HEK293 (cell line): ENCODE measurements around the gene GYG1.
A peak's percentile ranks its signal among the peaks of the same experiment; 100 is the strongest.

Experiments used
- CTCF ChIA-PET: fragments of 350-600 bp; formaldehyde crosslinking; extraction: SDS; loops from one replicate; lab custom pipeline; 2021; ENCODE audit warnings: antibody characterized with exemption; lab: Yijun Ruan, JAX
- POLR2A ChIA-PET: fragments of 300-600 bp; formaldehyde crosslinking; extraction: SDS; loops from one replicate; lab custom pipeline; 2020; ENCODE audit warnings: antibody characterized with exemption, inconsistent platforms; lab: Yijun Ruan, JAX
- H3K27ac ChIP-seq: fragments of 200-500 bp; sonication (Bioruptor generic); 2 replicates; pipeline ENCODE4 v1.5.1; 2014; ENCODE audit warnings: low read depth, low read length, control low read depth, inconsistent platforms; ENCODE audit errors: extremely low read depth
- H3K36me3 ChIP-seq, 2 experiments: fragments of 200-500 bp in 1 of 2; sonication (Bioruptor generic) in 1 of 2; 1 replicate in 1 of 2; 2 replicates in 1 of 2; pipeline ENCODE4 v1.5.1; 2014 to 2017; ENCODE audit warnings: inconsistent platforms in 2 of 2, low read length in 2 of 2; ENCODE audit not compliant: control insufficient read depth in 2 of 2, insufficient read depth in 1 of 2
- H3K4me1 ChIP-seq: fragments of 200-500 bp; sonication (Bioruptor generic); 2 replicates; pipeline ENCODE4 v1.5.1; 2014; ENCODE audit warnings: mild to moderate bottlenecking, low read length, inconsistent platforms; ENCODE audit not compliant: control insufficient read depth, insufficient read depth
- H3K4me3 ChIP-seq: 2 replicates; pipeline ENCODE4 v1.5.1; 2011; ENCODE audit warnings: low read depth, mild to moderate bottlenecking, control low read depth, low read length, moderate library complexity
- H3K9me3 ChIP-seq: fragments of 200-500 bp; sonication (Bioruptor generic); 2 replicates; pipeline ENCODE4 v1.5.1; 2014; ENCODE audit warnings: low read depth, low read length, inconsistent platforms; ENCODE audit not compliant: control insufficient read depth, insufficient read depth
- GLIS1 ChIP-seq: fragments of 450-650 bp; formaldehyde crosslinking; IDR thresholded peaks from 2 replicates; pipeline ENCODE4 v1.5.1; 2016; ENCODE audit warnings: missing biosample characterization, missing genetic modification characterization
- MEIS1 ChIP-seq: sonication (generic); formaldehyde crosslinking; IDR thresholded peaks from 2 replicates; pipeline ENCODE4 v1.8.1; 2022; ENCODE audit warnings: missing genetic modification reagents, mild to moderate bottlenecking, borderline replicate concordance
- PRDM1 ChIP-seq: fragments of 450-650 bp; formaldehyde crosslinking; IDR thresholded peaks from 2 replicates; pipeline ENCODE4; 2016; ENCODE audit warnings: missing biosample characterization, missing genetic modification characterization
- SCRT1 ChIP-seq: fragments of 450-650 bp; formaldehyde crosslinking; IDR thresholded peaks from 2 replicates; pipeline ENCODE4 v1.5.1; 2016; ENCODE audit warnings: missing biosample characterization, missing genetic modification characterization, borderline replicate concordance
- TCF7L2 ChIP-seq: IDR thresholded peaks from 2 replicates; pipeline ENCODE4 v1.6.1; 2011; ENCODE audit warnings: low read depth, mild to moderate bottlenecking, inconsistent platforms, low read length, moderate library complexity, borderline replicate concordance
- ZFP37 ChIP-seq: fragments of 450-650 bp; formaldehyde crosslinking; IDR thresholded peaks from 2 replicates; pipeline ENCODE4 v1.5.1; 2016; ENCODE audit warnings: missing biosample characterization, missing genetic modification characterization
- ZNF132 ChIP-seq: fragments of 450-650 bp; formaldehyde crosslinking; IDR thresholded peaks from 2 replicates; pipeline ENCODE4 v1.5.1; 2017; ENCODE audit warnings: missing biosample characterization, missing genetic modification characterization, borderline replicate concordance
- ZNF133 ChIP-seq: fragments of 450-650 bp; formaldehyde crosslinking; IDR thresholded peaks from 2 replicates; pipeline ENCODE4 v1.5.1; 2016; ENCODE audit warnings: missing biosample characterization, missing genetic modification characterization
- ZNF175 ChIP-seq: fragments of 450-650 bp; formaldehyde crosslinking; IDR thresholded peaks from 2 replicates; pipeline ENCODE4 v1.5.1; 2016; ENCODE audit warnings: missing biosample characterization, missing genetic modification characterization
- ZNF24 ChIP-seq: fragments of 450-650 bp; formaldehyde crosslinking; IDR thresholded peaks from 2 replicates; pipeline ENCODE4 v1.5.1; 2016; ENCODE audit warnings: missing biosample characterization, missing genetic modification characterization
- ZNF311 ChIP-seq: fragments of 450-650 bp; formaldehyde crosslinking; IDR thresholded peaks from 2 replicates; pipeline ENCODE4 v1.5.1; 2017; ENCODE audit warnings: missing biosample characterization, missing genetic modification characterization, borderline replicate concordance
- ZNF530 ChIP-seq: fragments of 450-650 bp; formaldehyde crosslinking; IDR thresholded peaks from 2 replicates; pipeline ENCODE4 v1.5.1; 2016; ENCODE audit warnings: low read depth, missing biosample characterization, missing genetic modification characterization
- ZNF571 ChIP-seq: fragments of 450-650 bp; formaldehyde crosslinking; IDR thresholded peaks from 2 replicates; pipeline ENCODE4 v1.5.0; 2017; ENCODE audit warnings: missing biosample characterization, missing genetic modification characterization
- ZNF629 ChIP-seq: fragments of 450-650 bp; formaldehyde crosslinking; IDR thresholded peaks from 2 replicates; pipeline ENCODE4 v1.5.1; 2017; ENCODE audit warnings: missing biosample characterization, missing genetic modification characterization
- ZNF707 ChIP-seq: fragments of 450-650 bp; formaldehyde crosslinking; IDR thresholded peaks from 2 replicates; pipeline ENCODE4 v1.5.1; 2016; ENCODE audit warnings: missing biosample characterization, missing genetic modification characterization
- ZNF76 ChIP-seq: fragments of 450-650 bp; formaldehyde crosslinking; IDR thresholded peaks from 2 replicates; pipeline ENCODE4; 2016; ENCODE audit warnings: low read depth, missing biosample characterization, missing genetic modification characterization, borderline replicate concordance
- ZSCAN16 ChIP-seq: fragments of 450-650 bp; formaldehyde crosslinking; IDR thresholded peaks from 2 replicates; pipeline ENCODE4 v1.5.1; 2016; ENCODE audit warnings: missing biosample characterization, missing genetic modification characterization
- ZSCAN23 ChIP-seq: fragments of 450-650 bp; formaldehyde crosslinking; IDR thresholded peaks from 2 replicates; pipeline ENCODE4 v1.5.1; 2016; ENCODE audit warnings: missing biosample characterization, missing genetic modification characterization
- TF ChIP-seq, protein P1 (sequence below): fragments of 450-650 bp; formaldehyde crosslinking; IDR thresholded peaks from 2 replicates; pipeline ENCODE4 v1.5.1; 2016; ENCODE audit warnings: missing biosample characterization, missing genetic modification characterization, borderline replicate concordance
- TF ChIP-seq, protein P2 (sequence below): fragments of 450-650 bp; formaldehyde crosslinking; IDR thresholded peaks from 2 replicates; pipeline ENCODE4 v1.5.1; 2016; ENCODE audit warnings: missing biosample characterization, missing genetic modification characterization
- TF ChIP-seq, protein P3 (sequence below): fragments of 450-650 bp; formaldehyde crosslinking; IDR thresholded peaks from 2 replicates; pipeline ENCODE4 v1.5.1; 2016; ENCODE audit warnings: missing biosample characterization, missing genetic modification characterization
- TF ChIP-seq, protein P4 (sequence below): fragments of 450-650 bp; formaldehyde crosslinking; IDR thresholded peaks from 2 replicates; pipeline ENCODE4 v1.5.1; 2016; ENCODE audit warnings: missing biosample characterization, missing genetic modification characterization
- TF ChIP-seq, protein P5 (sequence below): fragments of 450-650 bp; formaldehyde crosslinking; IDR thresholded peaks from 2 replicates; pipeline ENCODE4 v1.5.1; 2016; ENCODE audit warnings: missing biosample characterization, missing genetic modification characterization
- TF ChIP-seq, protein P6 (sequence below): fragments of 450-650 bp; formaldehyde crosslinking; IDR thresholded peaks from 2 replicates; pipeline ENCODE4; 2016; ENCODE audit warnings: missing biosample characterization, missing genetic modification characterization

The GYG1 gene

DNA sequence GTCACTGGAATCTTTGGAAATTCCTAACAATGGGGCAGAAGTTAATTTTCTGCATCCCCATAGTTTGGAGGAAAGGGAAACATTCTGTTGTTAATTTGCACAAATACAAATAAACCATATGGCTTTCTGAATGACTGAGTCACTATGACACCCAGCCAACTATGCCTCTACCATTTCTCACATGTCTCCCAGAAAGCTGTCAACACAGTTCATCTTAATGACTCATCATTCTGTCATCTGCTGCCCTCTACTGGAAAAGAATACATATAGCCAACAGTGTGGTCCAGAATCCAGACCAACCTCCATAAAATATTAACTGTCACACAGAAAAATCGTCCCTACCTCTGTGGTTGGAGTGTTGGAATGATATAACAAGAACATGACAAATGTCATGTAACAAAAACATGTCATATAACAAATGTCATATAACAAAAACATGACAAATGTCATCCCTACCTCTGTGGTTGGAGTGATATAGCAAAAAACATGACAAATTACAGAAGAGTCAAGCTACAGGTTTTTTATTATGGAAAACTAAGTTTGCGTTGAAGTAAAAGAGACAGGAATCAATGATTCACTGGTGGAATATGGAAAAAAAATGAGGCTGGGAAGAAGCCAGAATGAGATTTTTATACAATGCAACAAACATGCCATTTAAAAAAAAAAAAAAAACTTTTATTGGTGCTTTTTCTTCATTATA, 47.7 kb upstream of the GYG1 start:
- H3K4me3 ChIP-seq = no peak overlapping the region
- H3K36me3 ChIP-seq = no peaks in the 10 kb centered on the region
- H3K4me1 ChIP-seq = no peaks in the 10 kb centered on the region
- ChIA-PET POLR2A (no interaction called here), CTCF (interaction anchor here (0.6 to 8.0 kb wide), 13 partner anchors 10 to 654 kb away, joined by 3 to 115 read pairs (median 5); no protein-coding TSS in a partner anchor)
- no peaks in the 10 kb centered on the region for H3K9me3 ChIP-seq
- no peak overlapping the region for H3K27ac ChIP-seq
- TF ChIP-seq ZNF24 (peak; percentile 31; the same call in 1 of the 2 replicates), ZSCAN23 (tag by site-specific recombination) (no peak), ZNF133 (tag by site-specific recombination) (no peak), GLIS1 (tag by site-specific recombination) (0 out of 2 replicates have a peak, but pooled peaks have one; percentile 11), ZNF311 (tag by site-specific recombination) (no peak), ZNF571 (no peak), ZFP37 (no peak), ZNF530 (tag by site-specific recombination) (no peak), SCRT1 (tag by site-specific recombination) (no peak), MEIS1 (no peak), ZNF132 (tag by site-specific recombination) (no peak), ZSCAN16 (tag by site-specific recombination) (no peak), TCF7L2 (no peak), ZNF175 (tag by site-specific recombination) (no peak), ZNF76 (no peak), ZNF707 (tag by site-specific recombination) (no peak), ZNF629 (tag by site-specific recombination) (0 out of 2 replicates have a peak, but pooled peaks have one; percentile 31), PRDM1 (tag by site-specific recombination) (no peak)
- TF ChIP-seq, protein P1, sequence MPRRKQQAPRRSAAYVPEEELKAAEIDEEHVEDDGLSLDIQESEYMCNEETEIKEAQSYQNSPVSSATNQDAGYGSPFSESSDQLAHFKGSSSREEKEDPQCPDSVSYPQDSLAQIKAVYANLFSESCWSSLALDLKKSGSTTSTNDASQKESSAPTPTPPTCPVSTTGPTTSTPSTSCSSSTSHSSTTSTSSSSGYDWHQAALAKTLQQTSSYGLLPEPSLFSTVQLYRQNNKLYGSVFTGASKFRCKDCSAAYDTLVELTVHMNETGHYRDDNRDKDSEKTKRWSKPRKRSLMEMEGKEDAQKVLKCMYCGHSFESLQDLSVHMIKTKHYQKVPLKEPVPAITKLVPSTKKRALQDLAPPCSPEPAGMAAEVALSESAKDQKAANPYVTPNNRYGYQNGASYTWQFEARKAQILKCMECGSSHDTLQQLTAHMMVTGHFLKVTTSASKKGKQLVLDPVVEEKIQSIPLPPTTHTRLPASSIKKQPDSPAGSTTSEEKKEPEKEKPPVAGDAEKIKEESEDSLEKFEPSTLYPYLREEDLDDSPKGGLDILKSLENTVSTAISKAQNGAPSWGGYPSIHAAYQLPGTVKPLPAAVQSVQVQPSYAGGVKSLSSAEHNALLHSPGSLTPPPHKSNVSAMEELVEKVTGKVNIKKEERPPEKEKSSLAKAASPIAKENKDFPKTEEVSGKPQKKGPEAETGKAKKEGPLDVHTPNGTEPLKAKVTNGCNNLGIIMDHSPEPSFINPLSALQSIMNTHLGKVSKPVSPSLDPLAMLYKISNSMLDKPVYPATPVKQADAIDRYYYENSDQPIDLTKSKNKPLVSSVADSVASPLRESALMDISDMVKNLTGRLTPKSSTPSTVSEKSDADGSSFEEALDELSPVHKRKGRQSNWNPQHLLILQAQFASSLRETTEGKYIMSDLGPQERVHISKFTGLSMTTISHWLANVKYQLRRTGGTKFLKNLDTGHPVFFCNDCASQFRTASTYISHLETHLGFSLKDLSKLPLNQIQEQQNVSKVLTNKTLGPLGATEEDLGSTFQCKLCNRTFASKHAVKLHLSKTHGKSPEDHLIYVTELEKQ = peak; percentile 63; the same call in 1 of the 2 replicates
- TF ChIP-seq, protein P2, sequence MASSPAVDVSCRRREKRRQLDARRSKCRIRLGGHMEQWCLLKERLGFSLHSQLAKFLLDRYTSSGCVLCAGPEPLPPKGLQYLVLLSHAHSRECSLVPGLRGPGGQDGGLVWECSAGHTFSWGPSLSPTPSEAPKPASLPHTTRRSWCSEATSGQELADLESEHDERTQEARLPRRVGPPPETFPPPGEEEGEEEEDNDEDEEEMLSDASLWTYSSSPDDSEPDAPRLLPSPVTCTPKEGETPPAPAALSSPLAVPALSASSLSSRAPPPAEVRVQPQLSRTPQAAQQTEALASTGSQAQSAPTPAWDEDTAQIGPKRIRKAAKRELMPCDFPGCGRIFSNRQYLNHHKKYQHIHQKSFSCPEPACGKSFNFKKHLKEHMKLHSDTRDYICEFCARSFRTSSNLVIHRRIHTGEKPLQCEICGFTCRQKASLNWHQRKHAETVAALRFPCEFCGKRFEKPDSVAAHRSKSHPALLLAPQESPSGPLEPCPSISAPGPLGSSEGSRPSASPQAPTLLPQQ (tag by site-specific recombination) = no peak
- TF ChIP-seq, protein P3, sequence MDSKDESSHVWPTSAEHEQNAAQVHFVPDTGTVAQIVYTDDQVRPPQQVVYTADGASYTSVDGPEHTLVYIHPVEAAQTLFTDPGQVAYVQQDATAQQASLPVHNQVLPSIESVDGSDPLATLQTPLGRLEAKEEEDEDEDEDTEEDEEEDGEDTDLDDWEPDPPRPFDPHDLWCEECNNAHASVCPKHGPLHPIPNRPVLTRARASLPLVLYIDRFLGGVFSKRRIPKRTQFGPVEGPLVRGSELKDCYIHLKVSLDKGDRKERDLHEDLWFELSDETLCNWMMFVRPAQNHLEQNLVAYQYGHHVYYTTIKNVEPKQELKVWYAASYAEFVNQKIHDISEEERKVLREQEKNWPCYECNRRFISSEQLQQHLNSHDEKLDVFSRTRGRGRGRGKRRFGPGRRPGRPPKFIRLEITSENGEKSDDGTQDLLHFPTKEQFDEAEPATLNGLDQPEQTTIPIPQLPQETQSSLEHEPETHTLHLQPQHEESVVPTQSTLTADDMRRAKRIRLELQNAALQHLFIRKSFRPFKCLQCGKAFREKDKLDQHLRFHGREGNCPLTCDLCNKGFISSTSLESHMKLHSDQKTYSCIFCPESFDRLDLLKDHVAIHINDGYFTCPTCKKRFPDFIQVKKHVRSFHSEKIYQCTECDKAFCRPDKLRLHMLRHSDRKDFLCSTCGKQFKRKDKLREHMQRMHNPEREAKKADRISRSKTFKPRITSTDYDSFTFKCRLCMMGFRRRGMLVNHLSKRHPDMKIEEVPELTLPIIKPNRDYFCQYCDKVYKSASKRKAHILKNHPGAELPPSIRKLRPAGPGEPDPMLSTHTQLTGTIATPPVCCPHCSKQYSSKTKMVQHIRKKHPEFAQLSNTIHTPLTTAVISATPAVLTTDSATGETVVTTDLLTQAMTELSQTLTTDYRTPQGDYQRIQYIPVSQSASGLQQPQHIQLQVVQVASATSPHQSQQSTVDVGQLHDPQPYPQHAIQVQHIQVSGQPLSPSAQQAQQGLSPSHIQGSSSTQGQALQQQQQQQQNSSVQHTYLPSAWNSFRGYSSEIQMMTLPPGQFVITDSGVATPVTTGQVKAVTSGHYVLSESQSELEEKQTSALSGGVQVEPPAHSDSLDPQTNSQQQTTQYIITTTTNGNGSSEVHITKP (tag by site-specific recombination) = peak; percentile 21; the same call in 1 of the 2 replicates
- TF ChIP-seq, protein P4, sequence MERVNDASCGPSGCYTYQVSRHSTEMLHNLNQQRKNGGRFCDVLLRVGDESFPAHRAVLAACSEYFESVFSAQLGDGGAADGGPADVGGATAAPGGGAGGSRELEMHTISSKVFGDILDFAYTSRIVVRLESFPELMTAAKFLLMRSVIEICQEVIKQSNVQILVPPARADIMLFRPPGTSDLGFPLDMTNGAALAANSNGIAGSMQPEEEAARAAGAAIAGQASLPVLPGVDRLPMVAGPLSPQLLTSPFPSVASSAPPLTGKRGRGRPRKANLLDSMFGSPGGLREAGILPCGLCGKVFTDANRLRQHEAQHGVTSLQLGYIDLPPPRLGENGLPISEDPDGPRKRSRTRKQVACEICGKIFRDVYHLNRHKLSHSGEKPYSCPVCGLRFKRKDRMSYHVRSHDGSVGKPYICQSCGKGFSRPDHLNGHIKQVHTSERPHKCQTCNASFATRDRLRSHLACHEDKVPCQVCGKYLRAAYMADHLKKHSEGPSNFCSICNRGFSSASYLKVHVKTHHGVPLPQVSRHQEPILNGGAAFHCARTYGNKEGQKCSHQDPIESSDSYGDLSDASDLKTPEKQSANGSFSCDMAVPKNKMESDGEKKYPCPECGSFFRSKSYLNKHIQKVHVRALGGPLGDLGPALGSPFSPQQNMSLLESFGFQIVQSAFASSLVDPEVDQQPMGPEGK (tag by site-specific recombination) = no peak
- TF ChIP-seq, protein P5, sequence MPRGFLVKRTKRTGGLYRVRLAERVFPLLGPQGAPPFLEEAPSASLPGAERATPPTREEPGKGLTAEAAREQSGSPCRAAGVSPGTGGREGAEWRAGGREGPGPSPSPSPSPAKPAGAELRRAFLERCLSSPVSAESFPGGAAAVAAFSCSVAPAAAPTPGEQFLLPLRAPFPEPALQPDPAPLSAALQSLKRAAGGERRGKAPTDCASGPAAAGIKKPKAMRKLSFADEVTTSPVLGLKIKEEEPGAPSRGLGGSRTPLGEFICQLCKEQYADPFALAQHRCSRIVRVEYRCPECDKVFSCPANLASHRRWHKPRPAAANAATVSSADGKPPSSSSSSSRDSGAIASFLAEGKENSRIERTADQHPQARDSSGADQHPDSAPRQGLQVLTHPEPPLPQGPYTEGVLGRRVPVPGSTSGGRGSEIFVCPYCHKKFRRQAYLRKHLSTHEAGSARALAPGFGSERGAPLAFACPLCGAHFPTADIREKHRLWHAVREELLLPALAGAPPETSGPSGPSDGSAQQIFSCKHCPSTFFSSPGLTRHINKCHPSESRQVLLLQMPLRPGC (tag by site-specific recombination) = no peak
- TF ChIP-seq, protein P6, sequence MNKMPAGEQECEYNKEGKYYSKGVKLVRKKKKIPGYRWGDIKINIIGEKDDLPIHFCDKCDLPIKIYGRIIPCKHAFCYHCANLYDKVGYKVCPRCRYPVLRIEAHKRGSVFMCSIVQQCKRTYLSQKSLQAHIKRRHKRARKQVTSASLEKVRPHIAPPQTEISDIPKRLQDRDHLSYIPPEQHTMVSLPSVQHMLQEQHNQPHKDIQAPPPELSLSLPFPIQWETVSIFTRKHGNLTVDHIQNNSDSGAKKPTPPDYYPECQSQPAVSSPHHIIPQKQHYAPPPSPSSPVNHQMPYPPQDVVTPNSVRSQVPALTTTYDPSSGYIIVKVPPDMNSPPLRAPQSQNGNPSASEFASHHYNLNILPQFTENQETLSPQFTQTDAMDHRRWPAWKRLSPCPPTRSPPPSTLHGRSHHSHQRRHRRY (tag by site-specific recombination) = no peak
